Transverse colon (tissue), 4 donors: ENCODE measurements around the gene CFLAR.

ENCODE experiments used
- CTCF ChIP-seq, 5 experiments: fragments of 200-600 bp in 3 of 5; fragments of 450-650 bp in 2 of 5; sonication (generic) in 3 of 5; IDR thresholded peaks; 1 replicate in 2 of 5; 2 replicates in 3 of 5; pipeline ENCODE4 v1.5.1; 2016 to 2017; ENCODE audit warnings: antibody characterized with exemption in 5 of 5, inconsistent platforms in 3 of 5, mild to moderate bottlenecking in 2 of 5, moderate library complexity in 1 of 5
- POLR2A ChIP-seq: fragments of 450-650 bp; IDR thresholded peaks from one replicate; pipeline ENCODE4 v1.6.1; 2016; ENCODE audit warnings: antibody characterized with exemption, mild to moderate bottlenecking, moderate library complexity
- POLR2AphosphoS5 ChIP-seq, 3 donors: sonication (generic); formaldehyde crosslinking; IDR thresholded peaks; one replicate each; pipeline ENCODE4 v1.6.1; 2016; ENCODE audit warnings: antibody characterized with exemption in 3 of 3

DNA sequence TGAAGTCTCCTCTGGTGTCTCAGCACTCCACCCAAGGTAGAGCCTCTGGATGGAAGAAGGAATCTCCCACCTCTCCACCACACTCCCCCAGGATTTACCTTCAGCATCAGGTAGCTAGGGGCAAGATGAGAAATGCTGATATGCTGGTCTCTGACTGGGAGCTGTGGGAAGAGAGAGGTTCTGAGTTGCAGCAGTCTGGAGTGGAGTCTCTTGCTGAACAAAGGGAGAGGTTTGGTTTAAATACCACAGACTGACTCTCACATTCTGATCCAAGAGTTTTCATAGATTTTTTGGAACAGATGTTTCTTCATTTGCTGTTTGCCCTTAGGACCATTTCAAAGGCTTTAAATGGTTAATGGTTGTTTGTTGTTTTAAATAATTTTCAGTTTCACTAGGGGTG lies 1.1 kb upstream of the CFLAR start:
- TF ChIP-seq CTCF (IDR thresholded peaks at IDR 0.05) (no peak), POLR2AphosphoS5 (IDR thresholded peaks at IDR 0.05) (no peak), POLR2A (no peak)
